Regular cardiac myocyte (primary cell): ENCODE measurements around the gene FBXO24. TPM values are rescaled to one million over a fixed set of nuclear protein-coding genes. Genes with fewer than 3 reads are reported as not detected.

Source experiments
- total RNA-seq: library from RNA; depleted of rRNA; stranded (reverse); fragments of >200 nt; gene quantifications from 2 replicates; pipeline ENCODE4 v1.2.3, GENCODE V29; 2014

Gene FBXO24, protein sequence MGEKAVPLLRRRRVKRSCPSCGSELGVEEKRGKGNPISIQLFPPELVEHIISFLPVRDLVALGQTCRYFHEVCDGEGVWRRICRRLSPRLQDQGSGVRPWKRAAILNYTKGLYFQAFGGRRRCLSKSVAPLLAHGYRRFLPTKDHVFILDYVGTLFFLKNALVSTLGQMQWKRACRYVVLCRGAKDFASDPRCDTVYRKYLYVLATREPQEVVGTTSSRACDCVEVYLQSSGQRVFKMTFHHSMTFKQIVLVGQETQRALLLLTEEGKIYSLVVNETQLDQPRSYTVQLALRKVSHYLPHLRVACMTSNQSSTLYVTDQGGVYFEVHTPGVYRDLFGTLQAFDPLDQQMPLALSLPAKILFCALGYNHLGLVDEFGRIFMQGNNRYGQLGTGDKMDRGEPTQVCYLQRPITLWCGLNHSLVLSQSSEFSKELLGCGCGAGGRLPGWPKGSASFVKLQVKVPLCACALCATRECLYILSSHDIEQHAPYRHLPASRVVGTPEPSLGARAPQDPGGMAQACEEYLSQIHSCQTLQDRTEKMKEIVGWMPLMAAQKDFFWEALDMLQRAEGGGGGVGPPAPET
- 0.28 and 0.77 TPM in 2 replicates for total RNA-seq

DNA sequence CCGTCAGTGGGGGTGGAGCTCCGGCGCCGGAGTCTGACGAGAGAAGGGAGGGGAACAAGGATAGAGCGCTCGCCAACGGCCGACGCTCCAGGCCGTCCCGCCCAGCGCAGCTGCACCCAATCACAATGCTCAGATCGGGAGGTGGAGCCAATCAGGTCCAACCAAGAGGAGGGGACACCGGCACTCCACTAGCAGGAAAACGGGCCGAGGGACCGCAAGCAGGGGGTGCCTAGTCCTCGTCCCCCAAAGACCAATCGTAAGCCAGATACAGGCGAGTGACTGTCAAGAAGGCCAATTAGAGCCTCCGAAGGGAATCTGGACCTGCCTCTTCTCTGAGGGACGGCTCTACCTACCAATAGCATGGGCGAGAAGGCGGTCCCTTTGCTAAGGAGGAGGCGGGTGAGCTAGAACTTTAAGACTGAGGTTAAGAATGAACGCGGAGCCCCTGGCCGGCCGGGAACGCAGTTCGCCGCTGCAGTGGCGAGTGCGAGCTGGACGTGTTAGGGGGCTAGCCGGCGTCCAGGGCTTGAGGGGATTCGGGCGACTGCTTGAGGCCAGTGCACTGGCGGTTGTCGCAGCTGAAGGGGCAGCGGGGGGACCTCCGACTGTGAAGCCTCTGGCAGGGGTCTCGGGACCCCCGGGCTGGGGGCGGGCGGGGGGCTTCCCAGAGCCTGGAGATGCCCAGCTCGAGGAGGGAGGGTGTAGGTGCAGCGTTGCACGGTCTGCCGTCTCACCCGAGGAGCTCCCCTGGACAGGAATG is at the start of gene FBXO24:
FBXO24 (plus strand) TSS at position 63 of the 760 bp plus-strand sequence; CDS start at position 361, 298 bp downstream.

DNA sequence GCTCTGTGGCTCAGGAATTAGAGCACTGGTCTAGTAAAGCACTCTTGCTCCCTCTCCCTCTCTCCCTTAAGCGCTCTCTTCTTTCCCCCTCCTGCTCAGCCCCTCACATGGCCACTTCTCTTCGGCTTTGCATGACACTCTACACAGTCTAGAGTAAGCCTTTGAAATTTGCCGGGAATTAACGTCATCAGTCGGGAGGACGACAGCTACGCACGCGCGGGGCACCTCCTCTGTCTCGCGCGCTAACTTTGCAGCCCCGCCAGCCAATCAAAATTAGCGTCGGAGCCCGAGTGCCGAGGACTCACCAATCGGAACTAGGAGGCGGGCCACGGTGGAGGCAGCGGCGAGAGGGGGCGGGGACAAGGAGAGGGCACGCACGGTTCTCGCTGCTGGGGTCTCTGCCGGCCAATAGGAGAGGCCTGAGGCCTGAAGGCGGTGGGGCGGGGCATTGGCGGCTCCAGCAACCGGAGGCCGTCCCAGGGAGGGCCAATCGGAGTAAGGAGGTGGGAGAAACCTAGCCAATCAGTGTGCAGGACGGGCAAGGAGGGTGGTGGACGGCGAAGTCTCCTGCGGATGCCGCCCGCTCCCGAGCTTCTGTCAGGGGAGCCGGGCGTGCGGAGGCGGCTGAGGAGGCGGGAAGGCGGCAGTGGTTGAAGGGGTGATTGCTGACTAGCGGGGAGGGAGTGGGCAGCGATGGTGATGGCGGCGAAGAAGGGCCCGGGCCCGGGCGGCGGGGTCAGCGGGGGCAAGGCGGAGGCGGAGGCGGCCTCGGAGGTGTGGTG is 47.3 kb upstream of the FBXO24 start, which contains the start of gene AGFG2:
AGFG2 (plus strand) TSS at position 550 of the 782 bp plus-strand sequence; CDS start at position 694, 144 bp downstream.

DNA sequence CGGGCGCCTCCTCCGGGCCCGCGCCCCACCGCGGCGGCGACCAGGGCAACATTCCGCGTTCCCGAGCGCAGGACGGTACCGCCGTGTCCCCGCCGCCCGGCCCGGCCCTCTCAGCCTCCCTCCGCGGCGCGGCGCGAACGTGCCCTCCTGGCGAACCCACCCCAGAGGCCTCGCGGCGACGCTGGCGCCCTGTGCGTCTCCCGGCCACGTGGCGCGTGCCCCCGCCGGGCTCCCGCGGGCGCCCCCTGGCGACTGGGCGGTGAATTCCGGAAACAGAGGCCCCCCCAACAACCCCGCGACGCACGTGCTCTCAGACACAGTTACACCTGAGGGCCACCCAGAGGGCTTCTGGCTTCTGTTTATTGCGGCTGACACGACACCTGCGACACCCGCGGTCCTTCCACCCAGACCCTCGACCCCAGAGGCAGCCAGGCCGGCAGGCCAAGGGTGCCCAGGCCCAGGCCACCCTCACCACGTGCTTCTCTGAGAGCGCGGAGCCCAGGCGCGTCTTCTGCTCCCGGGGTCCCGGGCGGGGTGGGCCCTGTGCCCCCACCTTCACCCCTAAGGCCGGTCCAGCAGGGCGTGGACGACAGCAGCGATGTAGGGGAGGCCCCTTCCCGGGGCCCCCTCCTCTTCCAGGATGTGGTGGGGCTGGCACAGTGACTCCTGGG is 12.3 kb upstream of the FBXO24 start, which contains the start of gene SAP25:
SAP25 (minus strand) TSS at position 210 of the 671 bp plus-strand sequence; CDS start at position 52, 158 bp downstream.

DNA sequence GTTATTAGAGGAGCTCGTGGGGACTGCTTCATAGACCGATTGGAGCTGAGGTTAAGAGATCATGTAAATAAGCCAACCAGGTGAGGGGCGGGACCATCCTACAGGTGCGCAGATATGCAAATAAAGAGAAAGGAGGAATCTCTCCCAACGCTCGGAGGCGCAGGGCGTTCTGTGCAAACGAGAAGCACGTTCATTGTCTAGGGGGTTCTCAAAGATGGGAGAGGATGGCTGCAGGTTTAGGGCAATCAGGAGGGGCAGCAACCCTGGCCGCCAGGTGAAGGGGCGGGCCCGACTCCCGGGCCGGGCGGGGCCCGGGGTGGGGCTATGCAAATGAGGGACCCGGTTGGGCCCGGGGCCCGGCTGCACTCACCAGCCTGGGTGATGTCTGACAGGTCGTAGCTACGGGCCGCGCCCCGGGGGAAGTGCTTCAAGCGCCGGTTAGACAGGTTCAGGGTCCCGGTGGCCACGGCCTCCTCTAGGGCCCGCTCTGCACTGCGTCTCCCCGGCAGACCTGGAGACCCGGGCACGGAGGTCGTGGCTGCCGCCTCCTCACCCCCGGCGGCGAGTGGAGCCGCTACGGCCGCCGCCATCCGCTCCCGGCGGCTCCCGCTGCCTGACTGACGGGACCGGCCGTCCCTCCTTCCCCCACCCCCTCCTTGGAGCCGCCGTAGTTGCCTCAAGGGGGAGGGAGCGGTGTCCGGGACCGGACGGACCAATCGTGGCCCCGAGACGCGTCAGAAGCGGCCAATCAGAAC is 440 bp upstream of the FBXO24 start, which contains the start of gene LRCH4:
LRCH4 (minus strand) TSS at position 619 of the 755 bp plus-strand sequence; CDS start at position 590, 29 bp downstream.

DNA sequence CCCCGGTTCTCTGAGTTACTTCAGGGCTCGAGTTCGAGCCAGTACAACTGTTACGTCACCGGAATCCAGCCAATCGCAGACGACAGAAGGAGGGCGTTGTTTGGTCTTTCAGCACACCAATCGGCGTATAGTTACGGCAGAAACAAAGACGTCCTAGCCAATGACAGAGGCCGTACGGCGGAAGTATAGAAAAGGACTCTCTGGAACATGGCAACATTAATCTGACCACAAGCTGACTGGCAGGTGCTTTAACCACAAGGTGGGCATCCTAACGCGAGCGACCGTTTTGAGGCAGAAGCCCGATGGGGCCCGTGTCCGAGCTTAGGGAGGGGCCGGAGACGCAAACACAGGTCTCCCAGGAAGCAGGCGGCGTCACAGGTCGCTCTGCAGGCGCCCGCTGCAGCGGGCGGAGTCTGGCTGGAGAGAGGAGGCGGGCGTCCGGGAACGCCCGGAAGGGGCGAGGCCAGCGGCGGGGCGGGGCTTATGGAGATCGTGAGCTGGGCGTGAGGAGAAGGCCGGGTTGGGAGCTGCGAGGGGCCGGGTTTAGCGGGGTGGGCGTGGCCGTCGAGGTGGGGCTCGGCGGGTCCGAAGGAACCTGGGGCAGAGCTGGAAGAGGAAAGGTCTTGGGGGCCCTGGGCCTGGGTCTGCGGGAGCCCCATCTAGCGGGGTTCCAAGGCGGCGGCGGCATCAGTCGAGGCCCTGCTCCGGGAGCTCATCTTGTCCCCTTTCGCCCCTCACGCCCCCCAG is 26.0 kb downstream of the FBXO24 start, which contains the start of gene MOSPD3:
MOSPD3 (plus strand) TSS at position 558 of the 747 bp plus-strand sequence. CDS start 252 bp downstream, outside the sequence.

DNA sequence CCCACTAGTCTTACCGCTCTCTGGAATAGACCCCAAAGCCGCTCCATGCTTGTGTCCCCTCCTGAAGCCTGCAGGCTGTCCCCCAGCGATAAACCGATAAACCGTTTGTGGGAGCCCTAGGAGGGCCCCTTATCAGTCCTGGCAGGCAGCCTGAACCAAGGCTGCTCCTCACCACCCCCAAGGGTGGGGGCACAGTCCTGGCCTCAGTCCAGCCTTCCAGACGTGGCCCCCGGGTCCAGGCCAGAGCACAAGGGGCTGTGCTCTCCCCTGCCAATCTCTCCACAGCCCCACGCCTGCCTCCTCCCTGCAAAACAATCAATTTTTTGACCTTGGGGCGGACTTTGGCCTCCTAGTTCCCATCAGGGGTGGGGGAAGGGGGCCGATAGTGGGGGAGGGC is 55.3 kb downstream of the FBXO24 start, which contains the start of gene TFR2:
TFR2 (minus strand) TSS at position 90 of the 397 bp plus-strand sequence; CDS start at position 47, 43 bp downstream.

Other genes starting within 250 kb of the FBXO24 start
- 5.8 and 6.2 TPM in 2 replicates for gene PILRB, start 228.2 kb upstream of the FBXO24 start, total RNA-seq
- under 0.01 and 0.28 TPM in 2 replicates for gene PILRA, start 212.8 kb upstream of the FBXO24 start, total RNA-seq
- gene ZCWPW1, start 157.6 kb upstream of the FBXO24 start, total RNA-seq: 1.7 and 1.9 TPM in 2 replicates
- gene MEPCE, start 156.5 kb upstream of the FBXO24 start, total RNA-seq: 16.3 and 26.6 TPM in 2 replicates
- 19.2 and 30.3 TPM in 2 replicates for gene PPP1R35, start 149.8 kb upstream of the FBXO24 start, total RNA-seq
- 0.19 and 1.7 TPM in 2 replicates for gene SPACDR, start 122.1 kb upstream of the FBXO24 start, total RNA-seq
- 13.2 and 17.1 TPM in 2 replicates for gene TSC22D4, start 107.1 kb upstream of the FBXO24 start, total RNA-seq
- 0.19 and 0.85 TPM in 2 replicates for gene NYAP1, start 102.4 kb upstream of the FBXO24 start, total RNA-seq
- 3.7 and 9.2 TPM in 2 replicates for gene AGFG2, start 47.1 kb upstream of the FBXO24 start, total RNA-seq
- gene SAP25, start 12.4 kb upstream of the FBXO24 start, total RNA-seq: not detected in 2 replicates
- 12.7 TPM in 2 replicates for gene LRCH4, start 199 bp upstream of the FBXO24 start, total RNA-seq
- gene PCOLCE, start 16.0 kb downstream of the FBXO24 start, total RNA-seq: 24.2 and 39.5 TPM in 2 replicates
- gene MOSPD3, start 26.2 kb downstream of the FBXO24 start, total RNA-seq: 2.5 and 6.8 TPM in 2 replicates
- gene TFR2, start 55.2 kb downstream of the FBXO24 start, total RNA-seq: 0.77 and 2.3 TPM in 2 replicates
- gene ACTL6B, start 70.1 kb downstream of the FBXO24 start, total RNA-seq: not detected in 2 replicates
- 57.5 and 169 TPM in 2 replicates for gene GNB2, start 87.4 kb downstream of the FBXO24 start, total RNA-seq
- gene GIGYF1, start 107.9 kb downstream of the FBXO24 start, total RNA-seq: 9.8 and 13.2 TPM in 2 replicates
- gene POP7, start 119.8 kb downstream of the FBXO24 start, total RNA-seq: 29.3 and 60.6 TPM in 2 replicates
- gene EPO, start 134.1 kb downstream of the FBXO24 start, total RNA-seq: not detected in 2 replicates
- gene ZAN, start 147.3 kb downstream of the FBXO24 start, total RNA-seq: not detected in 2 replicates
- gene EPHB4, start 241.2 kb downstream of the FBXO24 start, total RNA-seq: 40.9 and 47.7 TPM in 2 replicates